GM19455 (cell line): Measurements from ENCODE around the gene ASPDH.

ENCODE experiments used
- ATAC-seq: cut with Tn5 transposase; IDR thresholded peaks from one replicate; pipeline ENCODE4 v1.9.1; 2021; ENCODE audit not compliant: unreplicated experiment

Gene ASPDH

GRCh38 chr19:50513746-50514345 lies at the start of gene ASPDH:
Gene ASPDH, minus strand, starts transcription at chr19:50513913. Its CDS starts 90 bp downstream, at chr19:50513823.
- no peak for ATAC-seq

DNA sequence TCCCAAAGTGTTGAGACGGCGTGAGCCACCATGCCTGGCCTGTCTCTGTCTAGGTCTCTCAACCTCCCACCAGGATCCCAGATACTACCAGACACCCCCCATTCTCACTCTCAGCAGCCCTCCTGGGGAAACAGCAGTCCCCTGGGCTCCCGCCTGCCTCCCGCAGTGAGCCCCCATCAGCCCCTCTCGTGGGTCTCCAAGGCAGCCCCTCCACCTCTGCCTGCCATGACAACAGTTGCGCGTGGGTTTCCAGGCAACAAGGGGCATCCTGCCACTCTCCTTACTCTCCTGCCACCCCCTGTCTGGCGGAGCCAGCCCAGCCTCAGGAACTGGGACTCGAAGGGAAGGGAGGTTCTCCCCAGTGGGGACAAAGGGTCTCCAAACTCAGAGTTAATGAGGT lies 49.3 kb upstream of the ASPDH start:
- no peak for ATAC-seq

GRCh38 chr19:50562329-50562728 lies 48.6 kb upstream of the ASPDH start:
- no peak for ATAC-seq

DNA sequence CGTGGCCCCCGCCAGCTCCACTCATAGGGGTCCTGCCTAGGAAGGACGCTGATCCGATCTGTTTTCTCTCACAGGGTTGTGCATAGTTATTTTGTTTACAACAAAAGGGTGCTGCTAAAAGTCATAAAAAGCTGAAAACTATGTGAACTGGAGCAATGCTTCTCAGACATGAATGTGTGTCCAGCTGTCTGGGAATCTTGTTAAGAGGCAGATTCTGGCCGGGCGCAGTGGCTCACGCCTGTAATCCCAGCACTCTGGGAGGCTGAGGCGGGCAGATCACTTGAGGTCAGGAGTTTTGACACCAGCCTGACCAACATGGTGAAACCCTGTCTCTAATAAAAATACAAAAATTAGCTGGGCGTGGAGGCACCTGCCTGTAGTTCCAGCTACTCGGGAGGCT lies 45.9 kb upstream of the ASPDH start:
- no peak for ATAC-seq

DNA sequence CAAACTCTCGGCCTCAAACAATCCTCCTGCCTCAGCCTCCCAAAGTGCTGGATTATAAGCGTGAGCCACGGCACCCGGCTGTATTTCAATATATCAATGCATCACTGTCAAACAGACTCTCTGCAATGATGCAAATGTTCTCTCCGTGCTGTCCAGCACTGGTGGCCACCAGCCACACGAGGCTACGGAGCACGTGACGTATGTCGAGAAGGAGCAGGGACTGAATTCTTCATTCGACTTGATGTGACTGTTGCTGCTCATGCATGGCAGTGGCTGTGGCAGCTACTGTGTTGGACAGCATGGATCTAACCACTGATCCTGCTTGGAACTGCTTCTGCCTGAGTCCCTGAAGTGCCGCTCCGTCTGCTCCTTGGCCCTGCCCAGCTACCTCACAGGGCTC lies 44.7 kb upstream of the ASPDH start:
- no peak for ATAC-seq

DNA sequence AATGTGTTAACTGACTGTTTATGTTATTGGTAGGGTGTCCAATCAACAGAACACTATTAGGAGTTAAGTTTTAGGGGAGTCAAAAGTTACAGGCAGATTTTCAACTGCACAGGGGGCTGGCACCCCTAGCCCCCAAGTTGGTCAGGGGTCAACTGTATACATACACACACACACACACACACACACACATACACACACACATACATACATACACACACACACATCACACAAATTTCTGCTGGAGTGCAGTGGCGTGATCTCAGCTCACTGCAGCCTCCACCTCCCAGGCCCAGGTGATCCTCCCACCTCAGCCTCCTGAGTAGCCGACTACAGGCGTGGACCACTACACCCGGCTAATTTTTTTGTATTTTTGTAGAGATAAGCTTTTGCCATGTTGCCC lies 44.3 kb upstream of the ASPDH start:
- ATAC-seq = no peak

DNA sequence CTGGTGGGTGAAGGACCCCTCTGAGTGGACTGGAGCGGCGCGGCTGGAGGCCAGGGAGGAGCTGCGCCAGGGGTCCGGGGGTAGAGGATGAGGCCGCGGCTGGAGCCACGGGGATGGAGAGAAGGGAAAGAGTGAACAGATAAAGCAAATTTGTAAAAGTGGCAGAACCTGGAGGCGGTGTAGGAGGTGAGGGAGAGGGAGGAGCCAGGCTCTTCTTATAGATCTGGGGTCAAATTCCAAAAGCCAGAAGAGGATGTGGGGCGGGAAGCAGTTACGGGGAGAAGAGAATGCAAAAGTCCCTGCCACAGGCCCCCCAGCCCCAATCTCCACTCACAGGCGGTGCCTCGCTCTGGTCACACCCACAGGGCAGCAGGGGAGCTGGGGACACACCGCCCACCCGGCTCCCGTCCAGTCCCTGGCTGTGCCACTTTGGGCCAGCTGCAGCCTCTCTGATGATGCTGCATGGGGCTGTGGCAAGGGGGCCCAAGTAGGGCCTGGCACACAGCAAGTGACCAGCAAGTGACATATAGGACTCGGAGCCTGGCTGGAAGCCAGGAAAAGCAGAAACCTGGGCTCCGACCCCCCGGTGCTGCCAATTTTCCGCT lies 43.4 kb upstream of the ASPDH start:
- no peak for ATAC-seq

GRCh38 chr19:50556282-50557008 lies 42.7 kb upstream of the ASPDH start:
- ATAC-seq = no peak

- ATAC-seq = no peak
Measured at GRCh38 chr19:50555450-50556281, 42.0 kb upstream of the ASPDH start.

DNA sequence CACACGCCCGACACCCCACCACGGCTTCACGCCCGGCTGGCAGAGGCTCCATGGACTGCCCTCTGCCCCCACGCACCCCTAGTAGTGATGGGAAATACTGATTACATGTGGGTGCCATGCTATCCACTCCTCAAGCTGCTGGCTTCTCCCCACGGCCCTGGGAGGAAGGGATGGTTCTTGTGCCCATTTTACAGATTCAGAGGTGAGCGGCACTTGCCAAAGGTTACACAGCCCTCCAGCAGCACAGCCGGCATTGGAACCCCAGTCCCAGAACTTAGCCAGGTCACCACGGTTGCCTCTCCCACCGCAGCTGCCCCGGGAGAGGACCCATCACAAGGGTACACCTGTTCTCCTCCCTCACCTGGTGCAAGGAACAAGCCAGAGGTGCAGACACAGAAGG lies 41.3 kb upstream of the ASPDH start:
- ATAC-seq = no peak

GRCh38 chr19:50554212-50554611 lies 40.5 kb upstream of the ASPDH start:
- ATAC-seq = no peak

GRCh38 chr19:50553134-50553703 lies 39.5 kb upstream of the ASPDH start:
- ATAC-seq = no peak

- no peak for ATAC-seq
Measured at GRCh38 chr19:50552540-50552939, 38.8 kb upstream of the ASPDH start.

DNA sequence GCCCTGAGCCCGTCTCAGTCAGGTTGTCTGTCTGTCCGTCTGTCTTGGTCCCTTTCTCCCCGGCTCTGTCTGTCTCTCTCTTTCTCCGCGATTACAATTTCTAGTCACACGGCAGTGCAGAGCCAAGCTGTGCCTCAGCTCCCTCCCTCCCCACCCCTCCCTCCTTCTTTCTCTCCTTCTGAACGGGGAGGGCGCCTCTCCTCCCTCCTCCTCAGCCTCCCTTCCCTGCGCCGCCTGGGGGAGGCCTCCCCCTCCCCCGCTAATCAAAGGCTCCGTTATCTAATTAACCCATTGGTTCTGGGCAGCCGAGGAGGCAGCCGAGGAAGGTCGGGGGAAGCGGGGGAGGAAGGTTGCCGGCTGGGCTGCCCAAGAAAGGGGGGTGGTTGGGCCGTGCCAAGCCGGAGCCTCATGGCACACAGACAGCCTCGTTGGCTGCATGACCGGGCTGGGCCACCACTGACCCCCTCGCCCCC lies 38.0 kb upstream of the ASPDH start:
- ATAC-seq = no peak

- no peak for ATAC-seq
Measured at GRCh38 chr19:50551034-50551714, 37.5 kb upstream of the ASPDH start.

GRCh38 chr19:50550594-50550966 lies 36.9 kb upstream of the ASPDH start:
- ATAC-seq = no peak

DNA sequence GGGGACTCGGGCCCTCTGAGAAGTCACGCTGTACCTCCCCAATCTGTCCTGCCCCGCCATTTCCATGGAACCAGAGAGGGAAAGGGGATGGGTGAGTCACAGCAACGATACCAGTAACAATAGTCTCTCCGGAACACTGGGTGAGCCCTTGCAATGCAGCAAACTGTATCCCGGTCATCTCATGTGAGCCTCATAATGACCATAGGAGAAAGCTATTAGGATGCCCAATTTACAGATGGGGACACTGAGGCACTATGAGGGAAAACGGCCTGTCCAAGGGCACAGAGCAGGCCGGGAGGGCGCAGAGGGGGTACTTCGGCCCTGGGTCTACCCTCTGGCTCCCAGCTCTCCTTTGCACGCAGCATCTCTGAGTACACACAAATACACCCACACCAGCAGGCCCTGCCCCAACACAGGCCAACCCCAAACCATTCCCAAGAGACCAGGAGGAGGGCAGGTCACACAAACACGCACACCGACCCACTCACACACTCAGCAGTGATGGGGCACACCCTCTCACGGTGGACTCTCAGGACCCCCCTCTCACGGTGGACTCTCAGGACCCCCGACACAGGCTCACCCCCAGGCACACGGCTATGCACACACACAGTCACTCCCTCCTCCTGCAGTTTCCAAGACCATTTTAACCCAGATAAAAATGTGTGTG lies 36.3 kb upstream of the ASPDH start:
- ATAC-seq = no peak

- ATAC-seq = no peak
Measured at GRCh38 chr19:50549059-50549926, 35.6 kb upstream of the ASPDH start.
